GM12872 (cell line): ENCODE measurements around the gene PPWD1.

Source experiments
- TF ChIP-seq, protein P1 (sequence below): IDR thresholded peaks from 3 replicates; pipeline ENCODE4 v1.5.1; 2011; ENCODE audit warnings: low read depth, mild to moderate bottlenecking, low read length, moderate library complexity; ENCODE audit not compliant: insufficient read depth

The PPWD1 gene

GRCh38 chr5:65562731-65563701 lies at the start of gene PPWD1, which contains the start of gene CENPK:
Gene PPWD1 (plus strand): TSS chr5:65563296. CDS start chr5:65563311, 15 bp downstream.
Gene CENPK (minus strand): TSS chr5:65563168. CDS start chr5:65554907, 8,261 bp downstream.
- TF ChIP-seq, protein P1, sequence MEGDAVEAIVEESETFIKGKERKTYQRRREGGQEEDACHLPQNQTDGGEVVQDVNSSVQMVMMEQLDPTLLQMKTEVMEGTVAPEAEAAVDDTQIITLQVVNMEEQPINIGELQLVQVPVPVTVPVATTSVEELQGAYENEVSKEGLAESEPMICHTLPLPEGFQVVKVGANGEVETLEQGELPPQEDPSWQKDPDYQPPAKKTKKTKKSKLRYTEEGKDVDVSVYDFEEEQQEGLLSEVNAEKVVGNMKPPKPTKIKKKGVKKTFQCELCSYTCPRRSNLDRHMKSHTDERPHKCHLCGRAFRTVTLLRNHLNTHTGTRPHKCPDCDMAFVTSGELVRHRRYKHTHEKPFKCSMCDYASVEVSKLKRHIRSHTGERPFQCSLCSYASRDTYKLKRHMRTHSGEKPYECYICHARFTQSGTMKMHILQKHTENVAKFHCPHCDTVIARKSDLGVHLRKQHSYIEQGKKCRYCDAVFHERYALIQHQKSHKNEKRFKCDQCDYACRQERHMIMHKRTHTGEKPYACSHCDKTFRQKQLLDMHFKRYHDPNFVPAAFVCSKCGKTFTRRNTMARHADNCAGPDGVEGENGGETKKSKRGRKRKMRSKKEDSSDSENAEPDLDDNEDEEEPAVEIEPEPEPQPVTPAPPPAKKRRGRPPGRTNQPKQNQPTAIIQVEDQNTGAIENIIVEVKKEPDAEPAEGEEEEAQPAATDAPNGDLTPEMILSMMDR, result no peak

DNA sequence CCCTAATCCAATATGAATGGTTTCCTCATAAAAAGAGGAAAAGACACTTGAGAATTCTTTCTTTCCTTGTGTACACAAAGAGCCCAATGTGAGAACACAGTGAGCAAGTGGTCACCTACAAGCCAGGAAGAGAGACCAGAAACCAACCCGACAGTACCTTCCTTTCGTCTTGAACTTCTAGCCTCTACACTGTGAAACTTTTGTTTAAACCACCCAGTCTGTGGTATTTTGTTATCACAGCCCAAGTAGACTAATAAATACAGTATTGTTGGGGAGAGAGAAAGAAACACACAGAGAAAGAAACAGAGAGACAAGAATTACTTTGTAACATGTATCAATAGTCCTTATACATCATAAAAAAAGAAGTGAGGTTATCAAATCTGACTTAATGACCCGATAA lies 37.4 kb upstream of the PPWD1 start:
- TF ChIP-seq, protein P1, result no peak

- TF ChIP-seq, protein P1, result no peak
These were observed 32.2 kb upstream of the PPWD1 start for GRCh38 chr5:65530904-65531303.

- TF ChIP-seq, protein P1, result no peak
These were observed 27.5 kb upstream of the PPWD1 start for GRCh38 chr5:65535529-65535987.

GRCh38 chr5:65539827-65540226 lies 23.3 kb upstream of the PPWD1 start:
- TF ChIP-seq, protein P1, result no peak

DNA sequence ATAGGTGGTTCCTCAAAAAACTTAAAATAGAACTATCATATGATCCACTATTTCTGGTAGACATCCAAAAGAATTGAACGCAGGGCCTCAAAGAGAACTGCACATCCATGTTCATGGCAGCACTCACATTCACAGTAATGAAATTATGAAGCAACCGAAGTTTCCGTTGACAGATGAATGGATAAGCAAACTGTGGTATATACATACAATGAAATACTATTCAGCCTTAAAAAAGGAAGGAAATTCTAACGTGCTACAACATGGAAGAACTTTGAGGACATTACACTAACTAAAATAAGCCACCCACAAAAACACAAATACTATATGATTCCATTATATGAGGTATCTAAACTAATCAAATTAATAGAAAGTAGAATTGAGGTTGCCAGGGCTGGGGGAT lies 18.6 kb upstream of the PPWD1 start:
- TF ChIP-seq, protein P1, result no peak

DNA sequence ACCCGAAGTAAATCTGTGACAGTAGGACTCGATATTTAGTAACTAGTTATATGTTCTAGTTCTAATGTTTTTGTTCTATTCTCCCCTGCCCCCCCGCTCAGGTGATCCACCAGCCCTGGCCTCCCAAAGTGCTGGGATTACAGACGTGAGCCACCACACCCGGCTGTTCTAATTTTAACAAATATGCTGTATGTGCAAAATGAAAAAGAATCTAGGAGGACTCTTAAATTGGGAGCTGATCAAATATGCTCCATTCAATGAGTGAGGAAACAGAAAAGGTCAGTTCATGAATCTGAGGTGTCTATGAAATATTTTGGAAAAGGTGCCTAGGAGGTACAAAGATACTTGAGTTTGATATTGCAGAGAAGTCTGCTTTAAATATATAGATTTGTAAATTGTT lies 17.0 kb upstream of the PPWD1 start:
- TF ChIP-seq, protein P1, result no peak
